ENCODE measurements around the gene SRP72. TPM values are rescaled to one million over a fixed set of nuclear protein-coding genes. Genes with fewer than 3 reads are reported as not detected.

Gene SRP72
- total and polyA plus RNA-seq, 2 of the 4 experiments (the other 2 are of a cell fraction), result 73.8 to 123 TPM

DNA sequence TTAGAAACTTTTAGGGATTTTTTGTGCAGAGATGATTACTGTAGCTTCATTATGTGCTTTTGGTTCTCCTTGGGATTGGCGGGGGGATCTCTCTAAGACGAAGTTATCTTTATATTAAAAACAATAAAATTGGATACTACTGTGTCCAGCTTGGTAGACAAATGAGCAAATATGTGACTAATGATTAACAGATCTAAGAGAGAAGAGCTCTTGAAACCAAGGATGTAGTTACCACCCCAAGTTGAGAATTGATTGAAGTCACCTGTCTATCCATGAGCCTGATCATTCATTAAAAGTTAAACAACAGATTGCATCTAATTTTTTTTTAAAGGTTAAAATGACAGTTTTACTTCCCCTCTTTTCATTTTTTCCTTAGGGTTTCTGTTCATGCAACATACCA, 22.7 kb upstream of the SRP72 start:
- H3K27ac ChIP-seq (ENCODE audit: insufficient read depth, low read length), result no peak overlapping the region
- H4K20me1 ChIP-seq (ENCODE audit: insufficient read depth, low read length), result peaks cover 10% of the 10 kb centered on the region
- no peak overlapping the region for H3K4me2 ChIP-seq (ENCODE audit: low read depth, low read length)
- peaks cover 8% of the 10 kb centered on the region for H3K36me3 ChIP-seq (ENCODE audit: control insufficient read depth, insufficient read depth, low read length)
- intact Hi-C loops (cut with micrococcal nuclease) (loop anchor here (2.0 kb wide), 1 partner anchor 14 kb away; no protein-coding TSS in a partner anchor), in situ Hi-C loops (cut with MboI; ENCODE audit: low sequenced_read_pairs) (no loop called here), dilution Hi-C loops (cut with HindIII; ENCODE audit: low sequenced_read_pairs, unreplicated experiment) (no loop called here)
- H3K9me1 ChIP-seq (ENCODE audit: insufficient read depth, low read length), result peaks cover 2% of the 10 kb centered on the region; the same call in 1 of the 2 replicates
- DNase-seq, result no peak
- WGBS, 2 experiments (ENCODE audit: extremely low coverage in 2 of 2, insufficient read length in 1 of 2), result no CpG with 5 or more reads among the region's 2 CpGs
- no peak overlapping the region for H3K23ac ChIP-seq (ENCODE audit: low read depth, low read length)
- peaks cover 18 to 35% of the 10 kb centered on the region in 2 experiments; a peak in 3 of 4 replicates for H3K79me1 ChIP-seq (ENCODE audit: low read depth in 1 of 2, low read length in 2 of 2)
- H3K4me3 ChIP-seq (ENCODE audit: insufficient read depth, low read depth, low read length), result no peak overlapping the region
- no peak overlapping the region for H3K14ac ChIP-seq (replicated peaks; ENCODE audit: low read depth, low read length)
- no TSS peak for BruUV-seq (replicated peaks)
- H3K27me3 ChIP-seq (ENCODE audit: control insufficient read depth, insufficient read depth, low read length), result no peaks in the 10 kb centered on the region
- H4K5ac ChIP-seq (ENCODE audit: low read depth, low read length), result no peak overlapping the region
- H2AK5ac ChIP-seq (ENCODE audit: low read depth, low read length), result no peak overlapping the region
- H3K56ac ChIP-seq (ENCODE audit: extremely low read depth, insufficient read depth, low read length), result no peak overlapping the region
- H2AFZ ChIP-seq (replicated peaks; ENCODE audit: low read length, poor library complexity), result no peak overlapping the region
- no peak for ATAC-seq (ENCODE audit: low read depth)
- no peaks in the 10 kb centered on the region for H3K9me3 ChIP-seq (ENCODE audit: control insufficient read depth, insufficient read depth, low read length)
- no peak overlapping the region for H4K8ac ChIP-seq (ENCODE audit: low read depth in 2 of 2, low read length in 2 of 2)
- CTCF ChIA-PET, result no interaction called here
- H2BK5ac ChIP-seq (ENCODE audit: low read depth, low read length, poor library complexity, severe bottlenecking), result no peak overlapping the region
- H3K18ac ChIP-seq (ENCODE audit: low read depth, low read length), result no peak overlapping the region
- no peak overlapping the region for H3K4ac ChIP-seq (ENCODE audit: low read depth, low read length)
- H3K9ac ChIP-seq (ENCODE audit: low read depth, low read length), result no peak overlapping the region
- H2BK120ac ChIP-seq (ENCODE audit: low read depth, low read length), result no peak overlapping the region
- H2BK20ac ChIP-seq (ENCODE audit: low read depth, low read length), result no peak overlapping the region
- no peak overlapping the region for H4K91ac ChIP-seq (ENCODE audit: insufficient read depth, low read depth, low read length)
- H2BK15ac ChIP-seq (ENCODE audit: low read depth, low read length), result no peak overlapping the region
- TF ChIP-seq, protein P1, sequence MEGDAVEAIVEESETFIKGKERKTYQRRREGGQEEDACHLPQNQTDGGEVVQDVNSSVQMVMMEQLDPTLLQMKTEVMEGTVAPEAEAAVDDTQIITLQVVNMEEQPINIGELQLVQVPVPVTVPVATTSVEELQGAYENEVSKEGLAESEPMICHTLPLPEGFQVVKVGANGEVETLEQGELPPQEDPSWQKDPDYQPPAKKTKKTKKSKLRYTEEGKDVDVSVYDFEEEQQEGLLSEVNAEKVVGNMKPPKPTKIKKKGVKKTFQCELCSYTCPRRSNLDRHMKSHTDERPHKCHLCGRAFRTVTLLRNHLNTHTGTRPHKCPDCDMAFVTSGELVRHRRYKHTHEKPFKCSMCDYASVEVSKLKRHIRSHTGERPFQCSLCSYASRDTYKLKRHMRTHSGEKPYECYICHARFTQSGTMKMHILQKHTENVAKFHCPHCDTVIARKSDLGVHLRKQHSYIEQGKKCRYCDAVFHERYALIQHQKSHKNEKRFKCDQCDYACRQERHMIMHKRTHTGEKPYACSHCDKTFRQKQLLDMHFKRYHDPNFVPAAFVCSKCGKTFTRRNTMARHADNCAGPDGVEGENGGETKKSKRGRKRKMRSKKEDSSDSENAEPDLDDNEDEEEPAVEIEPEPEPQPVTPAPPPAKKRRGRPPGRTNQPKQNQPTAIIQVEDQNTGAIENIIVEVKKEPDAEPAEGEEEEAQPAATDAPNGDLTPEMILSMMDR (conservative IDR thresholded peaks at IDR 0.05; ENCODE audit: low read depth, low read length), result no peak
- TF ChIP-seq NFE2L2 (IDR thresholded peaks at IDR 0.05; ENCODE audit: low read depth, low read length), result no peak
- TF ChIP-seq, protein P2, sequence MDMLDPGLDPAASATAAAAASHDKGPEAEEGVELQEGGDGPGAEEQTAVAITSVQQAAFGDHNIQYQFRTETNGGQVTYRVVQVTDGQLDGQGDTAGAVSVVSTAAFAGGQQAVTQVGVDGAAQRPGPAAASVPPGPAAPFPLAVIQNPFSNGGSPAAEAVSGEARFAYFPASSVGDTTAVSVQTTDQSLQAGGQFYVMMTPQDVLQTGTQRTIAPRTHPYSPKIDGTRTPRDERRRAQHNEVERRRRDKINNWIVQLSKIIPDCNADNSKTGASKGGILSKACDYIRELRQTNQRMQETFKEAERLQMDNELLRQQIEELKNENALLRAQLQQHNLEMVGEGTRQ (IDR thresholded peaks at IDR 0.05; ENCODE audit: low read depth, low read length), result no peak
- no peak for TF ChIP-seq RFX5 (IDR thresholded peaks at IDR 0.05; ENCODE audit: low read depth, low read length)
- no peak for TF ChIP-seq RCOR1 (IDR thresholded peaks at IDR 0.05; ENCODE audit: insufficient replicate concordance, low read length)
- no peak for TF ChIP-seq POLR2A (IDR thresholded peaks at IDR 0.05; ENCODE audit: low read depth, low read length)
- H2AK9ac ChIP-seq (replicated peaks; ENCODE audit: low read depth, low read length, poor library complexity), result no peak overlapping the region
- POLR2A ChIA-PET (ENCODE audit: unreplicated experiment), result no interaction called here
- no peaks in the 10 kb centered on the region for H3K4me1 ChIP-seq (ENCODE audit: control insufficient read depth, insufficient read depth, low read length)

Measured in IMR-90 (cell line).